Globus pallidus (tissue), 1 donor: ENCODE results near the gene IGSF6.
"Not testable (repeated sequence)": the region's sequence is repeated elsewhere in the genome, so short reads cannot be mapped to it uniquely, and the experiment has no call there.

Experiments used
- DNase-seq: peaks from one replicate; pipeline ENCODE4 v3.0.0-alpha.2; 2015; ENCODE audit warnings: low spot score

Gene IGSF6

GRCh38 chr16:21629616-21630539, 22.5 kb downstream of the IGSF6 start:
- not testable (repeated sequence) for DNase-seq

- DNase-seq = no peak
Observed at GRCh38 chr16:21628772-21629171, 23.6 kb downstream of the IGSF6 start.

GRCh38 chr16:21628121-21628726, 24.2 kb downstream of the IGSF6 start:
- no peak for DNase-seq

- peak; percentile 40 for DNase-seq
Observed at GRCh38 chr16:21626659-21627277, 25.6 kb downstream of the IGSF6 start.

GRCh38 chr16:21625026-21625425, 27.4 kb downstream of the IGSF6 start:
- no peak for DNase-seq

GRCh38 chr16:21622545-21622944, 29.9 kb downstream of the IGSF6 start:
- DNase-seq = no peak

- no peak for DNase-seq
Observed at GRCh38 chr16:21620592-21620991, 31.8 kb downstream of the IGSF6 start.

GRCh38 chr16:21619765-21620425, 32.5 kb downstream of the IGSF6 start:
- no peak for DNase-seq

- DNase-seq = no peak
Observed at GRCh38 chr16:21618281-21618680, 34.1 kb downstream of the IGSF6 start.

GRCh38 chr16:21617607-21618006, 34.8 kb downstream of the IGSF6 start:
- no peak for DNase-seq

GRCh38 chr16:21614896-21615295, 37.5 kb downstream of the IGSF6 start:
- DNase-seq = no peak

GRCh38 chr16:21613781-21614180, 38.6 kb downstream of the IGSF6 start:
- no peak for DNase-seq

- no peak for DNase-seq
Observed at GRCh38 chr16:21613361-21613760, 39.0 kb downstream of the IGSF6 start.

- no peak for DNase-seq
Observed at GRCh38 chr16:21611556-21612384, 40.6 kb downstream of the IGSF6 start.

GRCh38 chr16:21611198-21611555, 41.2 kb downstream of the IGSF6 start:
- DNase-seq = no peak

GRCh38 chr16:21610766-21611165, 41.6 kb downstream of the IGSF6 start:
- DNase-seq = no peak

- DNase-seq = no peak
Observed at GRCh38 chr16:21610006-21610544, 42.3 kb downstream of the IGSF6 start.

- DNase-seq = no peak
Observed at GRCh38 chr16:21608639-21609328, 43.6 kb downstream of the IGSF6 start.

GRCh38 chr16:21605848-21606247, 46.6 kb downstream of the IGSF6 start:
- DNase-seq = not testable (repeated sequence)

- no peak for DNase-seq
Observed at GRCh38 chr16:21603928-21604327, 48.5 kb downstream of the IGSF6 start.

GRCh38 chr16:21602785-21603184, 49.6 kb downstream of the IGSF6 start:
- no peak for DNase-seq
